ENCODE results near the gene BLVRA.
A peak's percentile ranks its signal among the peaks of the same experiment; 100 is the strongest.
"Not testable (repeated sequence)": the region's sequence is repeated elsewhere in the genome, so short reads cannot be mapped to it uniquely, and the experiment has no call there.

BLVRA gene

GRCh38 chr7:43823941-43824340 is 65.5 kb downstream of the BLVRA start:
- in situ Hi-C loops (cut with HindIII; ENCODE audit: low pct_ligation_motif_present, low sequenced_read_pairs), result no loop called here
- no peak for DNase-seq
- no peak for TF ChIP-seq CTCF (IDR thresholded peaks at IDR 0.05; ENCODE audit: low read depth, low read length, missing control alignments)

GRCh38 chr7:43824513-43824912 is 66.0 kb downstream of the BLVRA start:
- DNase-seq; H3K4me3 ChIP-seq (ENCODE audit: low read depth, low read length); H3K27ac ChIP-seq; in situ Hi-C loops (cut with HindIII; ENCODE audit: low pct_ligation_motif_present, low sequenced_read_pairs); H3K36me3 ChIP-seq (replicated peaks); H3K27me3 ChIP-seq (replicated peaks): not testable (repeated sequence)

More at GRCh38 chr7:43823941-43824340, 65.5 kb downstream of the BLVRA start:
- Histone ChIP-seq H3K4me3 (ENCODE audit: low read depth, low read length) (no peak overlapping the region), H3K36me3 (replicated peaks) (no peaks in the 10 kb centered on the region), H3K27me3 (replicated peaks) (peaks cover 6% of the 10 kb centered on the region), H3K27ac (no peak overlapping the region)

GRCh38 chr7:43824963-43825362 is 66.5 kb downstream of the BLVRA start:
- in situ Hi-C loops (cut with HindIII; ENCODE audit: low pct_ligation_motif_present, low sequenced_read_pairs), result no loop called here
- DNase-seq, result no peak
- no peak for TF ChIP-seq CTCF (IDR thresholded peaks at IDR 0.05; ENCODE audit: low read depth, low read length, missing control alignments)
- H3K27ac ChIP-seq, result no peak overlapping the region
- H3K36me3 ChIP-seq (replicated peaks), result no peaks in the 10 kb centered on the region
- H3K4me3 ChIP-seq (ENCODE audit: low read depth, low read length), result no peak overlapping the region
- H3K27me3 ChIP-seq (replicated peaks), result peaks cover 6% of the 10 kb centered on the region

DNA sequence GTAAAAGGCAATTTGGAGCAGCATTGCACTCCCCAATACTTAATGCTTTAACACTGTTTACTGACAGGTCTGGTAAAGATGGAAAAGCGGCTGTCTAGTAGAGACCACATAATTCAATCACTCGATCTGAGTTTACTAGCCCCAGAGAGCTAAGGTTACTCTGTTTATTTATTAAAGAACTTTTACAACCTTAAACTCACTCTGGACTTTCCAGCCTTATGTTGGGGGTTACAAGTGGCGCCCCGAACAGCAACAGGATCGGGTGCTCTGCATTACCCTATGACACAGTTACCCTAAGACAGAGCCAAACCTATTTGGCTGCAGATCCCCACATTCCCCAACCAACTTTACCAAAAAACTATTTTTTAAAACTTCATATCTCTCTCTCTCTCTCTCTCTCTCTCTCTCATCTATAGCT is 66.9 kb downstream of the BLVRA start:
- Histone ChIP-seq H3K27me3 (replicated peaks) (peaks cover 6% of the 10 kb centered on the region), H3K4me3 (ENCODE audit: low read depth, low read length) (no peak overlapping the region), H3K27ac (no peak overlapping the region), H3K36me3 (replicated peaks) (no peaks in the 10 kb centered on the region)
- no peak for TF ChIP-seq CTCF (IDR thresholded peaks at IDR 0.05; ENCODE audit: low read depth, low read length, missing control alignments)
- in situ Hi-C loops (cut with HindIII; ENCODE audit: low pct_ligation_motif_present, low sequenced_read_pairs), result no loop called here
- no peak for DNase-seq

GRCh38 chr7:43830917-43831316 is 72.4 kb downstream of the BLVRA start:
- in situ Hi-C loops (cut with HindIII; ENCODE audit: low pct_ligation_motif_present, low sequenced_read_pairs); H3K4me3 ChIP-seq (ENCODE audit: low read depth, low read length); H3K27ac ChIP-seq; DNase-seq; H3K36me3 ChIP-seq (replicated peaks); H3K27me3 ChIP-seq (replicated peaks): not testable (repeated sequence)

GRCh38 chr7:43834463-43835251 is 76.2 kb downstream of the BLVRA start:
- no peak overlapping the region for H3K27ac ChIP-seq
- H3K27me3 ChIP-seq (replicated peaks), result no peaks in the 10 kb centered on the region
- in situ Hi-C loops (cut with HindIII; ENCODE audit: low pct_ligation_motif_present, low sequenced_read_pairs), result no loop called here
- H3K4me3 ChIP-seq (ENCODE audit: low read depth, low read length), result no peak overlapping the region
- no peaks in the 10 kb centered on the region for H3K36me3 ChIP-seq (replicated peaks)
- peak; percentile 12 for DNase-seq
- TF ChIP-seq CTCF (IDR thresholded peaks at IDR 0.05; ENCODE audit: low read depth, low read length, missing control alignments), result no peak

- TF ChIP-seq CTCF (IDR thresholded peaks at IDR 0.05; ENCODE audit: low read depth, low read length, missing control alignments), result no peak
Observed at GRCh38 chr7:43838201-43838658, 79.8 kb downstream of the BLVRA start.

More at GRCh38 chr7:43838201-43838658, 79.8 kb downstream of the BLVRA start:
- no peak for DNase-seq
- H3K4me3 ChIP-seq (ENCODE audit: low read depth, low read length), result no peak overlapping the region
- in situ Hi-C loops (cut with HindIII; ENCODE audit: low pct_ligation_motif_present, low sequenced_read_pairs), result no loop called here
- no peaks in the 10 kb centered on the region for H3K36me3 ChIP-seq (replicated peaks)
- no peaks in the 10 kb centered on the region for H3K27me3 ChIP-seq (replicated peaks)
- no peak overlapping the region for H3K27ac ChIP-seq
